ENCODE data around the gene USP6NL.
"Not testable (repeated sequence)": the region's sequence is repeated elsewhere in the genome, so short reads cannot be mapped to it uniquely, and the experiment has no call there.

Gene USP6NL

GRCh38 chr10:11439523-11440053 lies 171.9 kb downstream of the USP6NL start:
- no peak for TF ChIP-seq CTCF (conservative IDR thresholded peaks at IDR 0.05; ENCODE audit: control insufficient read depth, insufficient read depth, low read depth, low read length)
- no peak overlapping the region for H3K4me3 ChIP-seq (ENCODE audit: control insufficient read depth, low read depth, low read length)
- DNase-seq (ENCODE audit: low read depth) = no peak

DNA sequence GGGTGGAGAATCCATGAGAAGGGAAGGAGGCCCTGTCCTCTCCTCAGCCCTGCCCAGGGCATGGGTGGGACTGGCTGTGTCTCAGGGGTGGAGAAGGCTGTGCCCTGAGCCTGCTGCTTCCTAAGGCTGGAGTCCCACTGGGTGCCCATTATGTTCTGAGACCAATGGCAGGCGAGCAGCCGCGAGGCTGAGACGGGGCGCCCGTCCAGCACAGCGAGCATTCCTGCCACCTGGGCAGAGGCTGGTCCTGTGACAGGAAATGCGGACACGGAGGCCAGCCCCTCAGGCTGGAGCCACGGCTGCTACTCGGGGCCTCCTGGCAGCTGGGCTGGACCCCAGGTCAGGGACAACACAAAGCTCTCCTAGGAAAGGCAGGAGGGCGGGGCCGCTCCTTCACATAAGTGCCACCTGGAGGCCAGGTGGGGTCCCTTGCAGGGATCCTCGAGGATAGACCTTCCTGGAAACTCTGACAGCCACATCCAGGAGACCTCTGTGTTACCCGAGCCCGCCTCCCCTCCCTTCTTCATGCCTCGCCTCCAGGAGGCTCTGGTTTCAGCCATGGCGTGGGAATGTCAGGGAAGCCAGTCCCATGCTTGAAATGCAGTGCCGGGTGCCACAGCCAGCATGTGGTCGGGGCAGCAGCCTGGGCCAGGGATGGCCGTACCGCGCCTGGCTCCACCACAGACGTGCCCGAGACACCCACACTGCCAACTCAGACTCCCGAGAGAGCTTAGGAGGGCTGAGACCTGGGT lies 173.9 kb downstream of the USP6NL start:
- no peak for TF ChIP-seq CTCF (conservative IDR thresholded peaks at IDR 0.05; ENCODE audit: control insufficient read depth, insufficient read depth, low read depth, low read length)
- DNase-seq (ENCODE audit: low read depth) = no peak
- H3K4me3 ChIP-seq (ENCODE audit: control insufficient read depth, low read depth, low read length) = no peak overlapping the region

DNA sequence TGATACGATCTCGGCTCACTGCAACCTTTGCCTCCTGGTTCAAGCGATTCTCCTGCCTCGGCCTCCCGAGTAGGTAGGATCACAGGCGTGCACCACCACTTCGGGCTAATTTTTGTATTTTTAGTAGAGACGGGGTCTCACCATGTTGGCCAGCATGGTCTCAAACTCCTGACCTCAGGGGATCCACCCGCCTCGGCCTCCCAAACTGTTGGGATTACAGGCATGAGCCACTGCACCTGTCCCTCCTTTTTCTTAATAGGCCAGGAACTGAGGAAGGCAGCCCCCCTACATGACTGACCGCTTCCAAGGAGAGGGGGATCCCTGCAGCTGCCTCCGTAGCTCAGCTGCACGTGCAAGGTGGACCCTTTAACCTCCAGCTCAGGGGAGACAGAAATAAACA lies 175.0 kb downstream of the USP6NL start:
- H3K4me3 ChIP-seq (ENCODE audit: control insufficient read depth, low read depth, low read length); DNase-seq (ENCODE audit: low read depth): not testable (repeated sequence)

- no peak for TF ChIP-seq CTCF (conservative IDR thresholded peaks at IDR 0.05; ENCODE audit: control insufficient read depth, insufficient read depth, low read depth, low read length)
- no peak for DNase-seq (ENCODE audit: low read depth)
- no peak overlapping the region for H3K4me3 ChIP-seq (ENCODE audit: control insufficient read depth, low read depth, low read length)
Observed at GRCh38 chr10:11435581-11435981, 175.9 kb downstream of the USP6NL start.

DNA sequence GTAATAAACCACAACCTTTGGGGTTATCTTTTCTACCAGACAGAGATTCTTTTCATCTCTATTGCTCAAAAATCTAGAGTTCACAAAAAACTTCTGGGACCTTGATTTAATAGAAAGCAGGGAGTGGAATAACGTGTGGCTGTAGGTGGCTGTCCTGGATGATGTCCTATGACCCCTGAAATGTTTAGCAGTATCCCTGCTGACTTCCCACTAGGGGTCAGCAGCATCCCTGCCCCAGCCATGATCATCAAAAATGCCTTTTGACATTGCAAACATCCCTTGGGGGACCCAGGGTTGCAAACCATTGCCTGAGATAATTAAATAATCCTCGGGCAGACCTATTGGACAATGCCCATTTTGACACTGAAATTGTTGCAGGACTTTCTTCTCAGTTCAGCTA lies 177.1 kb downstream of the USP6NL start:
- TF ChIP-seq CTCF (conservative IDR thresholded peaks at IDR 0.05; ENCODE audit: control insufficient read depth, insufficient read depth, low read depth, low read length) = peak; percentile 32
- no peak for DNase-seq (ENCODE audit: low read depth)
- H3K4me3 ChIP-seq (ENCODE audit: control insufficient read depth, low read depth, low read length) = no peak overlapping the region

GRCh38 chr10:11433657-11434056 lies 177.8 kb downstream of the USP6NL start:
- TF ChIP-seq CTCF (conservative IDR thresholded peaks at IDR 0.05; ENCODE audit: control insufficient read depth, insufficient read depth, low read depth, low read length) = no peak
- H3K4me3 ChIP-seq (ENCODE audit: control insufficient read depth, low read depth, low read length) = no peak overlapping the region
- no peak for DNase-seq (ENCODE audit: low read depth)

DNA sequence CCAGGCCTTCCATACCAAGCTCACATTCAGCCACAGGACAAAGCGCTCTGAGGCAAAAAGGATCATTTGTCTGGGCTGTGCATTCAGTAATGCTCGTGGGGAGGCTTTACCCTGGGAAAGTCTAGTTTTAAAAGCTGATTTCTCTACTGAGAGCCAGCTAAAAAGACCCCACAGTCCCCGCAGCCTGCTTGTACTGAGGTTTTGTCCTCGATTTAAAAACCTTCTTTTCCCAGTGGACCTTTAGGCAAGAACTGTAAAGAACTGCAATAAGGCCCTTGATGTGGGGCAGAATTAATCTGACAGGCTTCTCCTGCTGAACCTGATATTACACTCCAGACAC lies 180.3 kb downstream of the USP6NL start:
- DNase-seq (ENCODE audit: low read depth) = no peak
- TF ChIP-seq CTCF (conservative IDR thresholded peaks at IDR 0.05; ENCODE audit: control insufficient read depth, insufficient read depth, low read depth, low read length) = no peak
- H3K4me3 ChIP-seq (ENCODE audit: control insufficient read depth, low read depth, low read length) = no peak overlapping the region

Measured in fibroblast of mammary gland (primary cell).